ENCODE measurements around the gene SDC3.
"Not testable (repeated sequence)": the region's sequence is repeated elsewhere in the genome, so short reads cannot be mapped to it uniquely, and the experiment has no call there.

The SDC3 gene

GRCh38 chr1:30908696-30909364 is at the start of gene SDC3:
SDC3 (minus strand) TSS chr1:30908758; CDS start chr1:30908586, 172 bp downstream.
- in situ Hi-C loops (cut with MboI; ENCODE audit: low sequenced_read_pairs): no loop called here

GRCh38 chr1:30957560-30958222 is 49.1 kb upstream of the SDC3 start:
- in situ Hi-C loops (cut with MboI; ENCODE audit: low sequenced_read_pairs): no loop called here

- in situ Hi-C loops (cut with MboI; ENCODE audit: low sequenced_read_pairs): no loop called here
Observed at GRCh38 chr1:30955448-30956015, 47.0 kb upstream of the SDC3 start.

GRCh38 chr1:30953685-30954084 is 45.1 kb upstream of the SDC3 start:
- in situ Hi-C loops (cut with MboI; ENCODE audit: low sequenced_read_pairs): no loop called here

- in situ Hi-C loops (cut with MboI; ENCODE audit: low sequenced_read_pairs): no loop called here
Observed at GRCh38 chr1:30952098-30952497, 43.5 kb upstream of the SDC3 start.

- in situ Hi-C loops (cut with MboI; ENCODE audit: low sequenced_read_pairs): no loop called here
Observed at GRCh38 chr1:30950700-30951099, 42.1 kb upstream of the SDC3 start.

GRCh38 chr1:30950053-30950452 is 41.5 kb upstream of the SDC3 start:
- in situ Hi-C loops (cut with MboI; ENCODE audit: low sequenced_read_pairs): no loop called here

GRCh38 chr1:30949487-30949838 is 40.9 kb upstream of the SDC3 start:
- in situ Hi-C loops (cut with MboI; ENCODE audit: low sequenced_read_pairs): not testable (repeated sequence)

GRCh38 chr1:30948813-30949486 is 40.4 kb upstream of the SDC3 start:
- in situ Hi-C loops (cut with MboI; ENCODE audit: low sequenced_read_pairs): not testable (repeated sequence)

- in situ Hi-C loops (cut with MboI; ENCODE audit: low sequenced_read_pairs): no loop called here
Observed at GRCh38 chr1:30948278-30948677, 39.7 kb upstream of the SDC3 start.

GRCh38 chr1:30947212-30947611 is 38.7 kb upstream of the SDC3 start:
- in situ Hi-C loops (cut with MboI; ENCODE audit: low sequenced_read_pairs): no loop called here

- in situ Hi-C loops (cut with MboI; ENCODE audit: low sequenced_read_pairs): no loop called here
Observed at GRCh38 chr1:30942326-30942963, 33.9 kb upstream of the SDC3 start.

GRCh38 chr1:30940541-30940940 is 32.0 kb upstream of the SDC3 start:
- in situ Hi-C loops (cut with MboI; ENCODE audit: low sequenced_read_pairs): no loop called here

- in situ Hi-C loops (cut with MboI; ENCODE audit: low sequenced_read_pairs): no loop called here
Observed at GRCh38 chr1:30936541-30937171, 28.1 kb upstream of the SDC3 start.

- in situ Hi-C loops (cut with MboI; ENCODE audit: low sequenced_read_pairs): not testable (repeated sequence)
Observed at GRCh38 chr1:30935758-30936157, 27.2 kb upstream of the SDC3 start.

GRCh38 chr1:30934613-30935012 is 26.1 kb upstream of the SDC3 start:
- in situ Hi-C loops (cut with MboI; ENCODE audit: low sequenced_read_pairs): no loop called here

- in situ Hi-C loops (cut with MboI; ENCODE audit: low sequenced_read_pairs): no loop called here
Observed at GRCh38 chr1:30933874-30934252, 25.3 kb upstream of the SDC3 start.

GRCh38 chr1:30930631-30931173 is 22.1 kb upstream of the SDC3 start:
- in situ Hi-C loops (cut with MboI; ENCODE audit: low sequenced_read_pairs): no loop called here

GRCh38 chr1:30929944-30930525 is 21.5 kb upstream of the SDC3 start:
- in situ Hi-C loops (cut with MboI; ENCODE audit: low sequenced_read_pairs): no loop called here

GRCh38 chr1:30929135-30929889 is 20.8 kb upstream of the SDC3 start:
- in situ Hi-C loops (cut with MboI; ENCODE audit: low sequenced_read_pairs): no loop called here

Data from HL-60/S4 treated with retinoic acid at 250 ng/mL for 4 days and 3 days (cell line).